Measurements from ENCODE around the gene MRPL30. TPM values are rescaled to one million over a fixed set of nuclear protein-coding genes. Genes with fewer than 3 reads are reported as not detected.
A peak's percentile ranks its signal among the peaks of the same experiment; 100 is the strongest.
"Not testable (repeated sequence)": the region's sequence is repeated elsewhere in the genome, so short reads cannot be mapped to it uniquely, and the experiment has no call there.

Gene MRPL30
- total RNA-seq = 10 to 100 TPM; 14.1 to 14.2 TPM
- total RNA-seq = 18.7 to 23.5 reads per million in 2 donors

- Mint-ChIP-seq H3K36me3 (ENCODE audit: low read depth) (peaks cover 7% of the 10 kb centered on the region), H3K4me1 (peaks cover 41% of the 10 kb centered on the region), H3K27me3 (no peaks in the 10 kb centered on the region), H3K27ac (peak within 1 kb of the TSS; percentile 100), H3K4me3 (peak within 1 kb of the TSS; percentile 100)
- no peaks in the 10 kb centered on the region for H3K9me3 ChIP-seq (ENCODE audit: control insufficient read depth, low read length, poor library complexity, severe bottlenecking)
- DNase-seq (peak; percentile 75 to 85 (median 83)), ATAC-seq (peak; percentile 96)
Observed at GRCh38 chr2:99180755-99181623, at the start of gene MRPL30, which contains the start of gene MITD1. Gene MRPL30, plus strand, starts transcription at chr2:99181184. Its CDS starts 5,020 bp downstream, at chr2:99186204. Gene MITD1, minus strand, starts transcription at chr2:99181058. Its CDS starts 77 bp downstream, at chr2:99180981.

GRCh38 chr2:99135044-99135556 lies 45.9 kb upstream of the MRPL30 start:
- not testable (repeated sequence) for H3K9me3 ChIP-seq (ENCODE audit: control insufficient read depth, low read length, poor library complexity, severe bottlenecking); H3K27me3 Mint-ChIP-seq; H3K4me3 Mint-ChIP-seq; H3K27ac Mint-ChIP-seq; DNase-seq; H3K4me1 Mint-ChIP-seq; H3K36me3 Mint-ChIP-seq (ENCODE audit: low read depth); ATAC-seq

GRCh38 chr2:99139003-99139402 lies 42.0 kb upstream of the MRPL30 start:
- ATAC-seq (no peak), DNase-seq (no peak)
- no peak overlapping the region for H3K27ac Mint-ChIP-seq
- no peaks in the 10 kb centered on the region for H3K9me3 ChIP-seq (ENCODE audit: control insufficient read depth, low read length, poor library complexity, severe bottlenecking)
- H3K4me3 Mint-ChIP-seq = no peak overlapping the region
- peaks cover 8% of the 10 kb centered on the region for H3K4me1 Mint-ChIP-seq
- no peaks in the 10 kb centered on the region for H3K27me3 Mint-ChIP-seq
- peaks cover 2% of the 10 kb centered on the region for H3K36me3 Mint-ChIP-seq (ENCODE audit: low read depth)

GRCh38 chr2:99140056-99140859 lies 40.7 kb upstream of the MRPL30 start:
- no peak for DNase-seq
- H3K4me1 Mint-ChIP-seq = peaks cover 8% of the 10 kb centered on the region
- no peak for ATAC-seq
- no peaks in the 10 kb centered on the region for H3K27me3 Mint-ChIP-seq
- no peaks in the 10 kb centered on the region for H3K9me3 ChIP-seq (ENCODE audit: control insufficient read depth, low read length, poor library complexity, severe bottlenecking)
- H3K27ac Mint-ChIP-seq = peak overlapping the region; percentile 96
- peak overlapping the region; percentile 97 for H3K4me3 Mint-ChIP-seq
- peaks cover 2% of the 10 kb centered on the region for H3K36me3 Mint-ChIP-seq (ENCODE audit: low read depth)

- Mint-ChIP-seq H3K36me3 (ENCODE audit: low read depth) (peaks cover 2% of the 10 kb centered on the region), H3K27me3 (no peaks in the 10 kb centered on the region), H3K4me3 (peak overlapping the region; percentile 97), H3K4me1 (peaks cover 8% of the 10 kb centered on the region), H3K27ac (peak overlapping the region; percentile 96)
- ATAC-seq (no peak), DNase-seq (no peak)
- H3K9me3 ChIP-seq (ENCODE audit: control insufficient read depth, low read length, poor library complexity, severe bottlenecking) = no peaks in the 10 kb centered on the region
Observed at GRCh38 chr2:99140860-99141109, 40.2 kb upstream of the MRPL30 start.

GRCh38 chr2:99141110-99142108 lies 39.6 kb upstream of the MRPL30 start, which contains the start of gene C2orf15:
Gene C2orf15, plus strand, starts transcription at chr2:99141707. Its CDS starts 8,852 bp downstream, at chr2:99150559.
- Mint-ChIP-seq H3K36me3 (ENCODE audit: low read depth) (peaks cover 2% of the 10 kb centered on the region), H3K27me3 (no peaks in the 10 kb centered on the region), H3K4me1 (peaks cover 8% of the 10 kb centered on the region), H3K4me3 (peak within 1 kb of the TSS; percentile 97), H3K27ac (peak within 1 kb of the TSS; percentile 96)
- peak; percentile 93 to 98 (median 98) for DNase-seq
- ATAC-seq = peak; percentile 89
- no peaks in the 10 kb centered on the region for H3K9me3 ChIP-seq (ENCODE audit: control insufficient read depth, low read length, poor library complexity, severe bottlenecking)

GRCh38 chr2:99150706-99151105 lies 30.3 kb upstream of the MRPL30 start:
- H3K27ac Mint-ChIP-seq = no peak overlapping the region
- peaks cover 15% of the 10 kb centered on the region for H3K4me1 Mint-ChIP-seq
- no peak for DNase-seq
- no peaks in the 10 kb centered on the region for H3K9me3 ChIP-seq (ENCODE audit: control insufficient read depth, low read length, poor library complexity, severe bottlenecking)
- H3K4me3 Mint-ChIP-seq = no peak overlapping the region
- no peak for ATAC-seq
- no peaks in the 10 kb centered on the region for H3K27me3 Mint-ChIP-seq
- H3K36me3 Mint-ChIP-seq (ENCODE audit: low read depth) = peaks cover 6% of the 10 kb centered on the region

GRCh38 chr2:99152199-99152895 lies 28.6 kb upstream of the MRPL30 start:
- H3K9me3 ChIP-seq (ENCODE audit: control insufficient read depth, low read length, poor library complexity, severe bottlenecking) = no peaks in the 10 kb centered on the region
- H3K27ac Mint-ChIP-seq = no peak overlapping the region
- DNase-seq (no peak), ATAC-seq (no peak)
- no peak overlapping the region for H3K4me3 Mint-ChIP-seq
- H3K4me1 Mint-ChIP-seq = peaks cover 28% of the 10 kb centered on the region
- H3K27me3 Mint-ChIP-seq = no peaks in the 10 kb centered on the region
- peaks cover 9% of the 10 kb centered on the region for H3K36me3 Mint-ChIP-seq (ENCODE audit: low read depth)

GRCh38 chr2:99153921-99154604 lies 26.9 kb upstream of the MRPL30 start:
- peaks cover 36% of the 10 kb centered on the region for H3K4me1 Mint-ChIP-seq
- peak overlapping the region; percentile 100 for H3K4me3 Mint-ChIP-seq
- H3K27ac Mint-ChIP-seq = no peak overlapping the region
- peaks cover 13% of the 10 kb centered on the region for H3K36me3 Mint-ChIP-seq (ENCODE audit: low read depth)
- no peaks in the 10 kb centered on the region for H3K9me3 ChIP-seq (ENCODE audit: control insufficient read depth, low read length, poor library complexity, severe bottlenecking)
- no peaks in the 10 kb centered on the region for H3K27me3 Mint-ChIP-seq
- DNase-seq = no peak
- ATAC-seq = no peak

- ATAC-seq (peak; percentile 93), DNase-seq (peak; percentile 78 to 87 (median 86))
- H3K9me3 ChIP-seq (ENCODE audit: control insufficient read depth, low read length, poor library complexity, severe bottlenecking) = no peaks in the 10 kb centered on the region
- H3K27me3 Mint-ChIP-seq = no peaks in the 10 kb centered on the region
- H3K4me1 Mint-ChIP-seq = peaks cover 40% of the 10 kb centered on the region
- H3K4me3 Mint-ChIP-seq = peak within 1 kb of the TSS; percentile 100
- no peak within 1 kb of the TSS for H3K27ac Mint-ChIP-seq
- H3K36me3 Mint-ChIP-seq (ENCODE audit: low read depth) = peaks cover 18% of the 10 kb centered on the region
Observed at GRCh38 chr2:99154643-99155536, 26.1 kb upstream of the MRPL30 start, which contains the start of the genes LIPT1 and TSGA10. Gene LIPT1, plus strand, starts transcription at chr2:99154967. Its CDS starts 6,991 bp downstream, at chr2:99161958. Gene TSGA10, minus strand, starts transcription at chr2:99154942. Its CDS starts 45,503 bp downstream, at chr2:99109439.

- DNase-seq (no peak), ATAC-seq (no peak)
- no peaks in the 10 kb centered on the region for H3K9me3 ChIP-seq (ENCODE audit: control insufficient read depth, low read length, poor library complexity, severe bottlenecking)
- H3K27me3 Mint-ChIP-seq = no peaks in the 10 kb centered on the region
- no peak overlapping the region for H3K27ac Mint-ChIP-seq
- H3K36me3 Mint-ChIP-seq (ENCODE audit: low read depth) = peaks cover 18% of the 10 kb centered on the region
- peaks cover 40% of the 10 kb centered on the region for H3K4me1 Mint-ChIP-seq
- peak overlapping the region; percentile 100 for H3K4me3 Mint-ChIP-seq
Observed at GRCh38 chr2:99156891-99157290, 24.1 kb upstream of the MRPL30 start.

Measured in T-helper 17 cell (primary cell).